Fibroblast of lung (primary cell): ENCODE data around the gene CTDSPL. TPM values are rescaled to one million over a fixed set of nuclear protein-coding genes. Genes with fewer than 3 reads are reported as not detected.

ENCODE experiments used
- DNase-seq, 2 donors: peaks; one replicate each; pipeline versions ENCODE4 v3.0.0 to v3.0.0-alpha.2; 2010; ENCODE audit warnings: low read depth in 2 of 2
- H2AFZ ChIP-seq: 2 replicates; pipeline ENCODE4 v1.5.1; 2012; ENCODE audit warnings: low read length, control low read depth, inconsistent platforms
- H3K27ac ChIP-seq: 2 replicates; pipeline ENCODE4 v1.5.1; 2011; ENCODE audit warnings: low read length, control low read depth; ENCODE audit not compliant: insufficient read depth
- H3K27me3 ChIP-seq: 2 replicates; pipeline ENCODE4 v1.5.1; 2011; ENCODE audit warnings: mild to moderate bottlenecking, low read length; ENCODE audit not compliant: control insufficient read depth, insufficient read depth
- H3K36me3 ChIP-seq: 2 replicates; pipeline ENCODE4 v1.5.1; 2011; ENCODE audit warnings: low read length; ENCODE audit not compliant: control insufficient read depth, insufficient read depth
- H3K4me1 ChIP-seq: 2 replicates; pipeline ENCODE4 v1.5.1; 2011; ENCODE audit warnings: low read length; ENCODE audit not compliant: control insufficient read depth, insufficient read depth; ENCODE audit errors: extremely low read depth
- H3K4me2 ChIP-seq: 2 replicates; pipeline ENCODE4 v1.5.1; 2011; ENCODE audit warnings: low read length, control low read depth; ENCODE audit not compliant: insufficient read depth; ENCODE audit errors: extremely low read depth
- H3K4me3 ChIP-seq, 4 experiments: fragments of 200-600 bp in 1 of 4; sonication (generic) in 1 of 4; replicated peaks in 1 of 4; 2 replicates each; pipeline ENCODE4 v1.5.1; 2011 to 2016; ENCODE audit warnings: low read length in 4 of 4, low read depth in 3 of 4, mild to moderate bottlenecking in 3 of 4, control low read depth in 2 of 4, inconsistent platforms in 1 of 4, mixed read lengths in 1 of 4; ENCODE audit not compliant: insufficient read depth in 1 of 4; ENCODE audit errors: control extremely low read depth in 1 of 4
- H3K79me2 ChIP-seq: 2 replicates; pipeline ENCODE4 v1.5.1; 2012; ENCODE audit warnings: mild to moderate bottlenecking, low read length, inconsistent platforms; ENCODE audit not compliant: control insufficient read depth, insufficient read depth
- H3K9ac ChIP-seq: 2 replicates; pipeline ENCODE4 v1.5.1; 2011; ENCODE audit warnings: mild to moderate bottlenecking, low read length, control low read depth; ENCODE audit not compliant: insufficient read depth
- H3K9me3 ChIP-seq: 2 replicates; pipeline ENCODE4 v1.5.1; 2012; ENCODE audit warnings: low read depth, low read length; ENCODE audit not compliant: control insufficient read depth, insufficient read depth
- H4K20me1 ChIP-seq: 2 replicates; pipeline ENCODE4 v1.5.1; 2011; ENCODE audit warnings: low read length; ENCODE audit not compliant: control insufficient read depth, insufficient read depth; ENCODE audit errors: extremely low read depth
- EZH2 ChIP-seq: IDR thresholded peaks from 2 replicates; pipeline ENCODE4 v1.5.1; 2012; ENCODE audit warnings: low read length, control low read depth, mild to moderate bottlenecking; ENCODE audit errors: missing control alignments
- polyA plus RNA-seq, 2 donors: library from polyadenylated mRNA; depleted of rRNA in 1 of 2; stranded (reverse) in 1 of 2; unstranded in 1 of 2; fragments of >200 nt; gene quantifications; 2 replicates each; pipeline ENCODE4 v1.2.1, GENCODE V29; 2011 to 2012; ENCODE audit warnings: missing spikeins in 1 of 2
- total RNA-seq: library from RNA; depleted of rRNA; stranded (reverse); fragments of >200 nt; gene quantifications from 2 replicates; pipeline ENCODE4 v1.2.1, GENCODE V29; 2014
- TF ChIP-seq, protein P1 (sequence below), 2 donors: IDR thresholded peaks in 1 of 2; conservative IDR thresholded peaks in 1 of 2; 1 replicate in 1 of 2; 2 replicates in 1 of 2; pipeline ENCODE4 v1.5.1; 2011 to 2012; ENCODE audit warnings: low read length in 2 of 2, control low read depth in 1 of 2, inconsistent platforms in 1 of 2, low read depth in 1 of 2, mild to moderate bottlenecking in 1 of 2

Gene CTDSPL
- total and polyA plus RNA-seq, 2 donors (not counting 1 experiment from before 2014, with no cell fraction given), result 34.0 to 51.5 TPM

GRCh38 chr3:37967260-37967881 is 105.7 kb downstream of the CTDSPL start:
- H3K4me2 ChIP-seq, result no peak overlapping the region
- H3K4me1 ChIP-seq, result peaks cover 2% of the 10 kb centered on the region
- no peak for TF ChIP-seq EZH2
- TF ChIP-seq, protein P1, sequence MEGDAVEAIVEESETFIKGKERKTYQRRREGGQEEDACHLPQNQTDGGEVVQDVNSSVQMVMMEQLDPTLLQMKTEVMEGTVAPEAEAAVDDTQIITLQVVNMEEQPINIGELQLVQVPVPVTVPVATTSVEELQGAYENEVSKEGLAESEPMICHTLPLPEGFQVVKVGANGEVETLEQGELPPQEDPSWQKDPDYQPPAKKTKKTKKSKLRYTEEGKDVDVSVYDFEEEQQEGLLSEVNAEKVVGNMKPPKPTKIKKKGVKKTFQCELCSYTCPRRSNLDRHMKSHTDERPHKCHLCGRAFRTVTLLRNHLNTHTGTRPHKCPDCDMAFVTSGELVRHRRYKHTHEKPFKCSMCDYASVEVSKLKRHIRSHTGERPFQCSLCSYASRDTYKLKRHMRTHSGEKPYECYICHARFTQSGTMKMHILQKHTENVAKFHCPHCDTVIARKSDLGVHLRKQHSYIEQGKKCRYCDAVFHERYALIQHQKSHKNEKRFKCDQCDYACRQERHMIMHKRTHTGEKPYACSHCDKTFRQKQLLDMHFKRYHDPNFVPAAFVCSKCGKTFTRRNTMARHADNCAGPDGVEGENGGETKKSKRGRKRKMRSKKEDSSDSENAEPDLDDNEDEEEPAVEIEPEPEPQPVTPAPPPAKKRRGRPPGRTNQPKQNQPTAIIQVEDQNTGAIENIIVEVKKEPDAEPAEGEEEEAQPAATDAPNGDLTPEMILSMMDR (conservative IDR thresholded peaks at IDR 0.05 in 1 of 2, IDR thresholded peaks at IDR 0.05 in 1 of 2; ENCODE audit: low read depth in 1 of 2, low read length in 2 of 2), result peak; percentile 90 to 97
- peaks cover 1% of the 10 kb centered on the region for H3K36me3 ChIP-seq
- H3K27ac ChIP-seq, result no peak overlapping the region
- DNase-seq, result peak; percentile 48 to 73
- no peaks in the 10 kb centered on the region for H3K79me2 ChIP-seq
- no peaks in the 10 kb centered on the region for H3K27me3 ChIP-seq
- H4K20me1 ChIP-seq, result no peaks in the 10 kb centered on the region
- H3K9me3 ChIP-seq, result no peaks in the 10 kb centered on the region
- H2AFZ ChIP-seq, result no peak overlapping the region
- H3K4me3 ChIP-seq, result no peak overlapping the region
- H3K9ac ChIP-seq, result no peak overlapping the region

GRCh38 chr3:37968199-37968598 is 106.5 kb downstream of the CTDSPL start:
- Histone ChIP-seq H3K27ac (no peak overlapping the region), H3K79me2 (no peaks in the 10 kb centered on the region), H3K27me3 (no peaks in the 10 kb centered on the region), H3K9me3 (no peaks in the 10 kb centered on the region), H3K4me2 (no peak overlapping the region), H4K20me1 (no peaks in the 10 kb centered on the region), H2AFZ (no peak overlapping the region), H3K9ac (no peak overlapping the region), H3K4me1 (no peaks in the 10 kb centered on the region), H3K36me3 (peaks cover 4% of the 10 kb centered on the region), H3K4me3 (no peak overlapping the region)
- TF ChIP-seq, protein P1 (conservative IDR thresholded peaks at IDR 0.05 in 1 of 2, IDR thresholded peaks at IDR 0.05 in 1 of 2; ENCODE audit: low read depth in 1 of 2, low read length in 2 of 2), result no peak
- TF ChIP-seq EZH2, result no peak
- no peak for DNase-seq

DNA sequence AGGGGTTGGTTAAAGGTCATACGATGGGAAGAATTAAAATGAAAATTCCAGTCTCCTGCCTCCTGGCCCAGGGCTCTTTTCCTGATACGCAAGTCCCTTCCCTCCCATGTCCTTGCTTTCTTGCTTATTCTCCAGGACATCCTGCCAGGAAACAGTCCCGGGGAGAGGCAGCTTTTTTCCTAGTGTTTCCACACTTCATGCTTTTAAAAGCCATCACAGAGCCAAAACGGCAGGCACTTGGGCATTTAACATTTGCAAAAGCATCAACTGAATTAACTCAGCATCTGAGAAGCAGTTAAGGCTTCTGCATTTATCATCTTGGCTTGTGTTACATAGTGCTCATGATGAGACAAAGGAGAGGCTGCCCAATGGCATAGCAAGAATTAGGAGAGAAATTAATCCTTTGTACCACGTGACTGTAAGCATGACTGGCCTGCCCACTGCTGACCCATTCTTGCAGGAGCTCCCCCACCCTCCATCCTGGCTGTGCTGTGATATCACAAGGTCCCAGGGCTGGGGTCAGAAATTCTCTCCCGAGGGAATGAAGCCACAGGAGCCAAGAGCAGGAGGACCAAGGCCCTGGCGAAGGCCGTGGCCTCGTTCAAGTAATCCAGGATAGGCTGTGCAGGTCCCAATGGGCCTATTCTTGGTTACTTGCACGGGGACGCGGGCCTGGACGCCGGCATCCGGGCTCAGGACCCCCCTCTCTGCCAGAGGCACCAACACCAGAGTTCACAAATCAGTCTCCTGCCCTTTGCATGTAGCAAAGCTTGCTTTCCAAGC is 107.3 kb downstream of the CTDSPL start:
- Histone ChIP-seq H2AFZ (no peak overlapping the region), H3K9me3 (no peaks in the 10 kb centered on the region), H3K9ac (no peak overlapping the region), H3K4me2 (no peak overlapping the region), H3K27ac (no peak overlapping the region), H3K36me3 (peaks cover 4% of the 10 kb centered on the region), H3K27me3 (no peaks in the 10 kb centered on the region), H3K79me2 (no peaks in the 10 kb centered on the region), H3K4me3 (no peak overlapping the region), H4K20me1 (no peaks in the 10 kb centered on the region), H3K4me1 (no peaks in the 10 kb centered on the region)
- DNase-seq, result no peak
- no peak for TF ChIP-seq EZH2
- TF ChIP-seq, protein P1 (conservative IDR thresholded peaks at IDR 0.05 in 1 of 2, IDR thresholded peaks at IDR 0.05 in 1 of 2; ENCODE audit: low read depth in 1 of 2, low read length in 2 of 2), result no peak
